Transverse colon (tissue), 4 donors: ENCODE results near the gene CCL16.

Experiments used
- EP300 ChIP-seq: sonication (generic); formaldehyde crosslinking; IDR thresholded peaks from one replicate; pipeline ENCODE4 v1.6.1; 2017; ENCODE audit warnings: antibody characterized with exemption, low read depth
- POLR2A ChIP-seq: fragments of 450-650 bp; IDR thresholded peaks from one replicate; pipeline ENCODE4 v1.6.1; 2016; ENCODE audit warnings: antibody characterized with exemption, mild to moderate bottlenecking, moderate library complexity
- POLR2AphosphoS5 ChIP-seq, 3 donors: sonication (generic); formaldehyde crosslinking; IDR thresholded peaks; one replicate each; pipeline ENCODE4 v1.6.1; 2016; ENCODE audit warnings: antibody characterized with exemption in 3 of 3
- TF ChIP-seq, protein P1 (sequence below), 5 experiments: fragments of 200-600 bp in 3 of 5; fragments of 450-650 bp in 2 of 5; sonication (generic) in 3 of 5; IDR thresholded peaks; 1 replicate in 2 of 5; 2 replicates in 3 of 5; pipeline ENCODE4 v1.5.1; 2016 to 2017; ENCODE audit warnings: antibody characterized with exemption in 5 of 5, inconsistent platforms in 3 of 5, mild to moderate bottlenecking in 2 of 5, moderate library complexity in 1 of 5

DNA sequence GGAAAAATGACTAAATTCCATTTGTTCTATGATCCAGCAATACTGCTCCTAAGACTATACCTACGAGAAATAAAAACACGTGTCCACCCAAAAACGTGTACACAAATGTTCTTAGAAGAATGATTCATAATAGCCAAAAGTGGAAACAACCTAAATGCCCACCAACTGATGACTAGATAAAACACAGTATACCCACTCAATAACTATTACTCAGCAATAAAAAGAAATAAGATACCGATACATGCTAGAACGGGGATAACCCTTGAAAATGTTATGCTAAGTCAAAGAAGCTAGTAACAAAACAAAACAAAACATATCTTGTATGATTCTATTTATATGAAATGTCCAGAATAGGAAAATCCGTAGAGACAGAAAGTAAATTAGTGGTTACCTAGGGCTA is 17.6 kb downstream of the CCL16 start:
- TF ChIP-seq, protein P1, sequence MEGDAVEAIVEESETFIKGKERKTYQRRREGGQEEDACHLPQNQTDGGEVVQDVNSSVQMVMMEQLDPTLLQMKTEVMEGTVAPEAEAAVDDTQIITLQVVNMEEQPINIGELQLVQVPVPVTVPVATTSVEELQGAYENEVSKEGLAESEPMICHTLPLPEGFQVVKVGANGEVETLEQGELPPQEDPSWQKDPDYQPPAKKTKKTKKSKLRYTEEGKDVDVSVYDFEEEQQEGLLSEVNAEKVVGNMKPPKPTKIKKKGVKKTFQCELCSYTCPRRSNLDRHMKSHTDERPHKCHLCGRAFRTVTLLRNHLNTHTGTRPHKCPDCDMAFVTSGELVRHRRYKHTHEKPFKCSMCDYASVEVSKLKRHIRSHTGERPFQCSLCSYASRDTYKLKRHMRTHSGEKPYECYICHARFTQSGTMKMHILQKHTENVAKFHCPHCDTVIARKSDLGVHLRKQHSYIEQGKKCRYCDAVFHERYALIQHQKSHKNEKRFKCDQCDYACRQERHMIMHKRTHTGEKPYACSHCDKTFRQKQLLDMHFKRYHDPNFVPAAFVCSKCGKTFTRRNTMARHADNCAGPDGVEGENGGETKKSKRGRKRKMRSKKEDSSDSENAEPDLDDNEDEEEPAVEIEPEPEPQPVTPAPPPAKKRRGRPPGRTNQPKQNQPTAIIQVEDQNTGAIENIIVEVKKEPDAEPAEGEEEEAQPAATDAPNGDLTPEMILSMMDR (IDR thresholded peaks at IDR 0.05) = no peak
- no peak for TF ChIP-seq POLR2A
- TF ChIP-seq EP300 = no peak
- no peak for TF ChIP-seq POLR2AphosphoS5 (IDR thresholded peaks at IDR 0.05)
